HepG2 (cell line): ENCODE data around the gene PXYLP1. TPM values are rescaled to one million over a fixed set of nuclear protein-coding genes. Genes with fewer than 3 reads are reported as not detected.

Source experiments
- ATAC-seq: fragments of 200-7000 bp; cut with Tn5 transposase; 3 replicates; pipeline ENCODE4 v1.9.1; 2020; ENCODE audit warnings: mild to moderate bottlenecking, moderate library complexity
- BruUV-seq: library from RNA; stranded (reverse); fragments of 400-500 nt; replicated peaks from 2 replicates; lab custom pipeline; 2021; lab: Mats Ljungman, UMichigan
- CTCF ChIA-PET: fragments of 300-600 bp; formaldehyde crosslinking; extraction: SDS; loops from one replicate; lab custom pipeline; 2021; ENCODE audit warnings: low total read pairs, inconsistent platforms, low intra/inter-chr PET ratio; lab: Yijun Ruan, JAX
- POLR2A ChIA-PET: fragments of 350-600 bp; sonication (Branson Sonifier 250); formaldehyde crosslinking; loops from one replicate; lab custom pipeline; 2020; ENCODE audit warnings: antibody characterized with exemption, inconsistent platforms; lab: Yijun Ruan, JAX
- DNase-seq: peaks from one replicate; pipeline ENCODE4 v3.0.0-alpha.2; 2015; ENCODE audit warnings: low spot score
- FAIRE-seq: peaks from 3 replicates; lab custom pipeline; 2011; peaks lifted over from hg19 to GRCh38; lab: Jason Lieb, UNC
- H2AFZ ChIP-seq: one replicate; pipeline ENCODE4 v1.6.1; 2011; ENCODE audit warnings: low read length, inconsistent platforms
- H3K27ac ChIP-seq: fragments of 300-600 bp; 3 replicates; pipeline ENCODE4 v1.8.0; 2011; ENCODE audit warnings: mixed run types, mild to moderate bottlenecking, mixed read lengths, low read length, inconsistent platforms; ENCODE audit not compliant: insufficient read depth; ENCODE audit errors: extremely low read length
- H3K27me3 ChIP-seq, 2 experiments: fragments of 200-600 bp in 1 of 2; 2 replicates in 1 of 2; 3 replicates in 1 of 2; pipeline versions ENCODE4 v1.6.0 to v1.8.0; 2011; ENCODE audit warnings: low read length in 2 of 2, mild to moderate bottlenecking in 2 of 2, moderate library complexity in 2 of 2, inconsistent platforms in 1 of 2; ENCODE audit not compliant: insufficient read depth in 2 of 2, control insufficient read depth in 1 of 2
- H3K36me3 ChIP-seq, 2 experiments: fragments of 200-600 bp in 1 of 2; replicated peaks in 1 of 2; 2 replicates in 1 of 2; 3 replicates in 1 of 2; pipeline versions ENCODE4 v1.5.1 to v1.8.0; 2011; ENCODE audit warnings: low read length in 2 of 2, inconsistent platforms in 1 of 2; ENCODE audit not compliant: insufficient read depth in 2 of 2, control insufficient read depth in 1 of 2
- H3K4me1 ChIP-seq: 2 replicates; pipeline ENCODE4 v1.5.1; 2012; ENCODE audit warnings: low read length, inconsistent platforms; ENCODE audit not compliant: insufficient read depth
- H3K4me2 ChIP-seq: 2 replicates; pipeline ENCODE4 v1.6.0; 2011; ENCODE audit warnings: low read depth, low read length, inconsistent platforms
- H3K4me3 ChIP-seq, 3 experiments: fragments of 200-600 bp in 1 of 3; sonication (generic), shearing (Covaris generic) in 1 of 3; replicated peaks in 1 of 3; 2 replicates each; pipeline ENCODE4 v1.5.1; 2011 to 2016; ENCODE audit warnings: low read length in 3 of 3, inconsistent platforms in 2 of 3, low read depth in 2 of 3, mild to moderate bottlenecking in 2 of 3, control low read depth in 1 of 3, mixed read lengths in 1 of 3; ENCODE audit not compliant: insufficient read depth in 1 of 3
- H3K79me2 ChIP-seq: one replicate; pipeline ENCODE4 v1.6.1; 2011; ENCODE audit warnings: low read length, inconsistent platforms; ENCODE audit not compliant: insufficient read depth
- H3K9ac ChIP-seq: 2 replicates; pipeline ENCODE4 v1.6.0; 2011; ENCODE audit warnings: mild to moderate bottlenecking, low read depth, low read length, inconsistent platforms; ENCODE audit not compliant: insufficient read depth
- H3K9me3 ChIP-seq: 2 replicates; pipeline ENCODE4 v1.5.1; 2012; ENCODE audit warnings: mild to moderate bottlenecking, low read length
- H4K20me1 ChIP-seq: 2 replicates; pipeline ENCODE4 v1.6.0; 2011; ENCODE audit warnings: inconsistent platforms, mild to moderate bottlenecking, low read length, moderate library complexity; ENCODE audit not compliant: insufficient read depth
- ATF1 ChIP-seq: IDR thresholded peaks from 2 replicates; pipeline ENCODE4 v1.6.1; 2016; ENCODE audit warnings: mild to moderate bottlenecking, control low read depth
- FIP1L1 ChIP-seq: fragments of 200-400 bp; formaldehyde crosslinking; IDR thresholded peaks from 2 replicates; pipeline ENCODE4 v1.6.1; 2018; ENCODE audit warnings: low read depth, mild to moderate bottlenecking, low read length, moderate library complexity, borderline replicate concordance; ENCODE audit not compliant: insufficient read depth
- FOXM1 ChIP-seq: sonication (generic); formaldehyde crosslinking; IDR thresholded peaks from 2 replicates; pipeline ENCODE4 v1.5.0; 2020; ENCODE audit warnings: missing genetic modification reagents
- KLF11 ChIP-seq: IDR thresholded peaks from 2 replicates; pipeline ENCODE4 v1.6.1; 2016; ENCODE audit warnings: missing compliant biosample characterization
- U2AF2 ChIP-seq: fragments of 200-400 bp; formaldehyde crosslinking; IDR thresholded peaks from 2 replicates; pipeline ENCODE4 v1.6.1; 2017; ENCODE audit warnings: low read depth, mild to moderate bottlenecking, low read length
- ZMYM2 ChIP-seq: sonication (generic); formaldehyde crosslinking; IDR thresholded peaks from 2 replicates; pipeline ENCODE4 v1.8.0; 2022; ENCODE audit warnings: mild to moderate bottlenecking, missing genetic modification reagents
- ZNF33B ChIP-seq: sonication (generic); formaldehyde crosslinking; IDR thresholded peaks from 2 replicates; pipeline ENCODE4 v1.5.1; 2020; ENCODE audit warnings: mild to moderate bottlenecking, missing genetic modification reagents
- ZNF431 ChIP-seq: sonication (generic); formaldehyde crosslinking; IDR thresholded peaks from 2 replicates; pipeline ENCODE4 v1.9.0; 2022; ENCODE audit warnings: missing genetic modification reagents, low read depth, mild to moderate bottlenecking, borderline replicate concordance
- ZNF446 ChIP-seq: sonication (generic); formaldehyde crosslinking; IDR thresholded peaks from 2 replicates; pipeline ENCODE4 v1.5.0; 2020; ENCODE audit warnings: mild to moderate bottlenecking, missing genetic modification reagents
- ZNF615 ChIP-seq: sonication (generic); formaldehyde crosslinking; IDR thresholded peaks from 2 replicates; pipeline ENCODE4 v1.5.0; 2020; ENCODE audit warnings: mild to moderate bottlenecking, missing genetic modification reagents, borderline replicate concordance
- ZNF652 ChIP-seq: IDR thresholded peaks from 2 replicates; pipeline ENCODE4 v1.6.1; 2016; ENCODE audit warnings: low read depth, borderline replicate concordance
- WGBS: methylation state at CpG from one replicate; pipeline ENCODE4 v1.1.6; 2017; ENCODE audit warnings: low lambda C conversion rate; 5-methylcytosine and 5-hydroxymethylcytosine counted together
- in situ Hi-C: cut with HindIII; loops from 2 replicates; pipeline ENCODE4 v1.10.0; 2017; ENCODE audit warnings: low pct_unique_long_range_greater_than_20kb; ENCODE audit not compliant: extremely low pct_ligation_motif_present
- intact Hi-C: fragments of 100-400 bp; cut with micrococcal nuclease; formaldehyde crosslinking; loops from one replicate; pipeline ENCODE4 v1.10.0; 2022; ENCODE audit not compliant: unreplicated experiment
- polyA plus RNA-seq, 8 experiments: library from polyadenylated mRNA; depleted of rRNA in 3 of 8; stranded (reverse) in 7 of 8; unstranded in 1 of 8; fragments of >200 nt; fragmentation: Illumina TruSeq in 4 of 8; extraction: Trizol in 4 of 8; gene quantifications; 2 replicates each; pipeline versions ENCODE4 v1.2.1 to v1.2.3, GENCODE V29; 2011 to 2016; ENCODE audit warnings: low read depth in 4 of 8, missing spikeins in 1 of 8, mixed read lengths in 1 of 8; ENCODE audit not compliant: insufficient read depth in 1 of 8
- total RNA-seq, 5 experiments: library from RNA; depleted of rRNA; stranded (reverse); fragments of >200 nt; fragmentation: Illumina TruSeq; extraction: Trizol; gene quantifications; 2 replicates each; pipeline ENCODE4 v1.2.3, GENCODE V29; 2016; ENCODE audit warnings: low read depth in 1 of 5
- TF ChIP-seq, protein P1 (sequence below): sonication (generic); formaldehyde crosslinking; IDR thresholded peaks from 2 replicates; pipeline ENCODE4 v1.5.1; 2020; ENCODE audit warnings: missing genetic modification reagents, mild to moderate bottlenecking, borderline replicate concordance
- TF ChIP-seq, protein P2 (sequence below): sonication (generic); formaldehyde crosslinking; IDR thresholded peaks from 2 replicates; pipeline ENCODE4 v1.5.0; 2020; ENCODE audit warnings: mild to moderate bottlenecking, missing genetic modification reagents

Gene PXYLP1
- total and polyA plus RNA-seq, 2 of the 13 experiments (the other 11 are each of a cell fraction or from before 2014, with no cell fraction given): 4.9 to 8.1 TPM

DNA sequence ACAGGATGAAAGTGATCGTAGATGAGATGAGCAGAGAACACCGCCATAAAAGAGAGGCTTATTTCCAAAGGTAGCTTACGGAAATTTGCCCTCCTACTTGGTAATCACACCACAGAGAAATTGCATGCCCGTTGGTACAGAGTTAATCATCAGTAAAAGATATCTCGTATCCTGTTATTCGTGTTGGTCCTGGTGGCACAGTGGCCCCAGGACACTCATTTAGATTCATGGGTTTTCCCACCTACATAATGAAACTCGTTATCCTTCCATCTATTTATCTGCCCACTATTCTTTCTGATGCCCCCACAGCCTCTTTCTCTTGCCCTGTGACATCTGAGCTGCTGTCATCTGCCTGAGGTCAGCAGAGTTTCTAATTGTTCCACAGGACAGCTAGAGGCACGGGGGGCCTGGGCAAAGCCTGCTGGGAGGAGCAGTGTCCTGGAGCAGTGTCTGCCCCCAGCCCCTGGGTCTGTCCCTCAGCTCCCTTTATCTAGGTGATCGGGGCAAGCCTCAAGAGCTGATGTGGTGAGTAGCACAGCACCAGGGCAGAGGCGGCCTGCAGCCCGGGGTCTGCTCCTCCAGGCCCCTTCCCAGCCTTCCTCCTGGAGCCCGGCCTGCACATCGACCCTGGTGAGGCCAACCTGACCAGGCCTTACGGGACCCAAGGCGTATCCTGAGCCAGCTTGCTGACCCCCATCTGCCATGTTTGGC lies 42.2 kb downstream of the PXYLP1 start:
- H3K9ac ChIP-seq: no peak overlapping the region

More for the DNA sequence above, 42.2 kb downstream of the PXYLP1 start:
- no peak overlapping the region for H3K4me3 ChIP-seq
- no peak overlapping the region for H3K27ac ChIP-seq
- ATAC-seq (no peak), DNase-seq (no peak), FAIRE-seq (no peak)
- BruUV-seq: no TSS peak
- H4K20me1 ChIP-seq: no peaks in the 10 kb centered on the region
- intact Hi-C loops: no loop called here
- H2AFZ ChIP-seq: no peak overlapping the region
- peaks cover 38% of the 10 kb centered on the region for H3K4me1 ChIP-seq
- TF ChIP-seq, protein P1, sequence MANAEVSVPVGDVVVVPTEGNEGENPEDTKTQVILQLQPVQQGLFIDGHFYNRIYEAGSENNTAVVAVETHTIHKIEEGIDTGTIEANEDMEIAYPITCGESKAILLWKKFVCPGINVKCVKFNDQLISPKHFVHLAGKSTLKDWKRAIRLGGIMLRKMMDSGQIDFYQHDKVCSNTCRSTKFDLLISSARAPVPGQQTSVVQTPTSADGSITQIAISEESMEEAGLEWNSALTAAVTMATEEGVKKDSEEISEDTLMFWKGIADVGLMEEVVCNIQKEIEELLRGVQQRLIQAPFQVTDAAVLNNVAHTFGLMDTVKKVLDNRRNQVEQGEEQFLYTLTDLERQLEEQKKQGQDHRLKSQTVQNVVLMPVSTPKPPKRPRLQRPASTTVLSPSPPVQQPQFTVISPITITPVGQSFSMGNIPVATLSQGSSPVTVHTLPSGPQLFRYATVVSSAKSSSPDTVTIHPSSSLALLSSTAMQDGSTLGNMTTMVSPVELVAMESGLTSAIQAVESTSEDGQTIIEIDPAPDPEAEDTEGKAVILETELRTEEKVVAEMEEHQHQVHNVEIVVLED (CRISPR knock-in tag): no peak
- TF ChIP-seq ATF1 (CRISPR knock-in tag) (no peak), FIP1L1 (no peak), ZNF33B (CRISPR knock-in tag) (no peak), ZNF431 (CRISPR knock-in tag) (no peak), ZMYM2 (CRISPR knock-in tag) (no peak), KLF11 (CRISPR knock-in tag) (no peak), U2AF2 (no peak), ZNF652 (no peak), FOXM1 (no peak), ZNF446 (CRISPR knock-in tag) (no peak), ZNF615 (CRISPR knock-in tag) (no peak)
- TF ChIP-seq, protein P2, sequence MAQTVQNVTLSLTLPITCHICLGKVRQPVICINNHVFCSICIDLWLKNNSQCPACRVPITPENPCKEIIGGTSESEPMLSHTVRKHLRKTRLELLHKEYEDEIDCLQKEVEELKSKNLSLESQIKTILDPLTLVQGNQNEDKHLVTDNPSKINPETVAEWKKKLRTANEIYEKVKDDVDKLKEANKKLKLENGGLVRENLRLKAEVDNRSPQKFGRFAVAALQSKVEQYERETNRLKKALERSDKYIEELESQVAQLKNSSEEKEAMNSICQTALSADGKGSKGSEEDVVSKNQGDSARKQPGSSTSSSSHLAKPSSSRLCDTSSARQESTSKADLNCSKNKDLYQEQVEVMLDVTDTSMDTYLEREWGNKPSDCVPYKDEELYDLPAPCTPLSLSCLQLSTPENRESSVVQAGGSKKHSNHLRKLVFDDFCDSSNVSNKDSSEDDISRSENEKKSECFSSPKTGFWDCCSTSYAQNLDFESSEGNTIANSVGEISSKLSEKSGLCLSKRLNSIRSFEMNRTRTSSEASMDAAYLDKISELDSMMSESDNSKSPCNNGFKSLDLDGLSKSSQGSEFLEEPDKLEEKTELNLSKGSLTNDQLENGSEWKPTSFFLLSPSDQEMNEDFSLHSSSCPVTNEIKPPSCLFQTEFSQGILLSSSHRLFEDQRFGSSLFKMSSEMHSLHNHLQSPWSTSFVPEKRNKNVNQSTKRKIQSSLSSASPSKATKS (CRISPR knock-in tag): no peak
- H3K36me3 ChIP-seq: no peaks in the 10 kb centered on the region
- CTCF ChIA-PET: no interaction called here
- in situ Hi-C loops: loop anchor here (5.0 kb wide), 1 partner anchor 37 kb away; no protein-coding TSS in a partner anchor
- H3K4me2 ChIP-seq: no peak overlapping the region
- H3K9me3 ChIP-seq: no peaks in the 10 kb centered on the region
- no peaks in the 10 kb centered on the region for H3K79me2 ChIP-seq
- 92% methylated on average over 12 of the region's 15 CpGs for WGBS
- POLR2A ChIA-PET: no interaction called here
- H3K27me3 ChIP-seq: no peaks in the 10 kb centered on the region; a peak in 1 of 5 replicates
